NCI-H2196 (cell line): Measurements from ENCODE around the gene MRPS2.
"Not testable (repeated sequence)": the region's sequence is repeated elsewhere in the genome, so short reads cannot be mapped to it uniquely, and the experiment has no call there.

Experiments used
- DNase-seq: peaks from one replicate; lab custom pipeline; 2025; ENCODE audit not compliant: unreplicated experiment; lab: John Stamatoyannopoulos, UW

MRPS2 gene

DNA sequence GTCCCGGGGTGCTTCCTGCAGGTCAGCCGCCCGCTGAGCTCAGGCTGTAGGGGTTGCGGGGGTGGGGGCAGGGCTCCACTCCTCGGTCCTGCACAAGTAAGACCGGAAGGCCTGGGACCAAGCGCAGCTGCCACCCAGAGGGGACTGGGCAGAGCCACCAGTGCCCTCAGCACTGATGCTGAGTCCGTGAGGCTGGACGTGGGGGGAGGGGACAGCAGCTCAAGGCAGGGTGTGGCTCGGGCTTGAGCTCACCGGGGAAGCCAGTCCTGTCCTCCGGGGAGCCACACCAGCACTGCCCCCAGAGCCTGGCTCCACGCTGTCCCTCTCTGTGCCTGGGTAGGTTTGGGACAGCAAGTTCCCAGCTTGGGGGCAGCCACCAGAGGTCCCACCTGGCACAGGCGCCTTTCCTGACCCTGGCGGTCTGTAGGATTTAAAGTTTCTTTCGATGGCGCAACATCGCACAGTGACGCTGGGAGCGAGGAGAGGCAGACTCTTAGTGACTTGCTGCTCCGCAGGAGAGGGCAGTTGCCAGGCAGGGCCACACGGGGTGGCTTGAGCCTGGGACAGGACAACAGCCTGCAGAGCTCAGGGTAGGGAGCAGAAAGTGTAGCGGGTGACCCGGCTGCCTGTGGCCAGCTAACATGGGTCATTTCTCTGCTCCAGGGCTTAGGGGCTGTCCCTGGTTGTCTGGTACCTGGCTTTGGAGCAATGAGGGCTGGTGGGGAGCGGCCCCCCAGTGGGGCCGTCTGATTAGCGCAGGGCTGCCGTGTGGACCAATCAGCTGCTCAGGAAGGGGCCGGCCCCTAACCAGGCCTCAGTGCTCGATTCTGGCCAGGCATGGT, 26.5 kb downstream of the MRPS2 start:
- DNase-seq = no peak

DNA sequence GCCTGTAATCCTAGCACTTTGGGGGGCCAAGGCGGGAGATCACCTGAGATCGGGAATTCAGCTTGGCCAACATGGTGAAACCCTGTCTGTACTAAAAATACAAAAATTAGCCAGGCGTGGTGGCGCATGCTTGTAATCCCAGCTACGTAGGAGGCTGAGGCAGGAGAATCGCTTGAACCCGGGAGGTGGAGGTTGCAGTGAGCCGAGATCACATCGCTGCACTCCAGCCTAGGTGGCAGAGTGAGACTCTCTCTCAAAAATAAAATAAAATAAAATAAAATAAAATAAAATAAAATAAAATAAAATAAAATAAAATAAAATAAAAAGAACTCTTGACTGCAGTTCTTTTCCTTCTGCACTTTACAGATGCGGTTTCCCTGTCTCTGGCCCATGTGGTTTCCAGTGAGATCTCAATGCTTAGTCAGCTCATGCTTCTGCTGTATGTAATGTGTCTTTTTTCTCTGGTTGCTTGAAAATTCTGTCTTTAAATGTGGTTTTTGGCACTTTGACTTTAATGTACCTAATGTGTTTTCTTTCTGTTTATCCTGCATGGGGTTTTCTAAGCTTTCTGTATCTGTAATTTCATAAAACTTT, 28.5 kb downstream of the MRPS2 start:
- DNase-seq = not testable (repeated sequence)

DNA sequence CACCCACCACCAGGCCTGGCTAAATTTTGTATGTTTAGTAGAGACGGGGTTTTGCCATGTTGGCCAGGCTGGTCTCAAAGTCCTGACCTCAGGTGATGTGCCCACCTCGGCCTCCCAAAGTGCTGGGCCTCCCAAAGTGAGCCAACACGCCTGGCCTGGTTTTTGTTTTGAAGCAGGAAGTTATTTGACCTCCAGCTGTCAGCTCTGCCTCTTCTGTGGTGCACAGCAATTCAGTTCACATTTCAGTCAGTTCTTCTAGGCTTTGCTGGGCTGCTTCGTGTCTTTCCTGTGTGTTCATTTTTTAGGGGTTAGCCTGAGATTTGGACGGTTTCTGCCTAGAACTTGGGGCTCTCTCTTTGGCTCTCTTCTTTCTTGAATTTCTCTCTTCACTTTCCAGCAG, 29.7 kb downstream of the MRPS2 start:
- DNase-seq = no peak

DNA sequence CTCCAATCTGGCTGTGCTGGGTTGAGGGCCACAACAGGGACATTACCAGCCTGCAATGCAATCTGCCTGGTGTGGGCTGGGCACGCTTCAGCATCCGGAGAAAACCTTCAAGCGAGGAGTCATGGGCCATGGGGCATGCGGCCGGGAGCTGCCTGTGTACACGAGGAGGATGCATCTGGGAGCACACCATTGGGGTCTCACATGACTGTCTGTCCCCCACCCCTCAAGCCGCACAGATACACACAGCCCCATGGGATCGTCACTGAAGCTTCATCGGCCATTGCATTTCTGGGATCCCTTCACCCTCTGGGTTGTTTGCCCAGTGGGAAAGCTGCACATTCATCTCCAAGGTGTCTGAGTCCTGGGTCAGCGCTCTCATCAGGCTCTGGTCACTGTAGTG, 30.6 kb downstream of the MRPS2 start:
- DNase-seq = no peak

DNA sequence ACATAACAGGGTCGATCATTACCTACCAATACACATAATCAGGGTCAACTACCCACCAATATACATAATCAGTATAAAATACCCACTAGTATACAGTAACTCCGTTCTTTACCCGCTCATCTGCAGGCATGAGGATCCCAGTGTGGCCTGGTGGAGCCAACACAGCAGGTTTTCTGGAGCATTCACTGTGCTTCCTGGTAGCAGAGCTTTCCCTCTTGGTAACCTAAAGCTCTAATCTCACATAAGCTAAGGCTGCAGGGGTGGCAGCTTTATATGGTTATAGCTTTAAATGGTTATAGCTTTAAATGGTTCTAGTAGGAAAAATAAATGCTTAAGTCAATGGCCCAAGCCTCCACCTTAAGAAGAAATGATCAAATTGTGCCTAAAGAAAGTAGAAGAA, 32.6 kb downstream of the MRPS2 start:
- no peak for DNase-seq

DNA sequence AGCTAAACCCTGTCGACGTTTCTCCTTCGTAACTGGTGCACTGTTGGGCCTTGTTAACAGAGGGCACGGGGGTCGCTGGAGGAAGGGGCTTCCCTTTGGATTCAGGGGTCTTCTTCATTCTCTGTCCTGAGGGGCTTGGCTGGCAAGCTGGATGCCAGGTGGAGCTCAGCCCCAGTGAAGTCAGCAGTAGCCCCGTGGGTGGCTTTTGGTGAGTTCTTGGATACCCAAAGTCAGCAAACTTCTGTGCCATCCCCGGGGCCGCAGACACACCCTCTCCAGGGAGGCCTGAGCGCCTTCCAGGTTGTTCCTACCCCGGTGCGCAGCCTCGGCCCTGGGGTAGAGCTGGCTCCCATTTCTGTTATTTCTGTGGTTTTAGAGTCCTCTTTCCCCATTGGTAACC, 33.2 kb downstream of the MRPS2 start:
- no peak for DNase-seq

DNA sequence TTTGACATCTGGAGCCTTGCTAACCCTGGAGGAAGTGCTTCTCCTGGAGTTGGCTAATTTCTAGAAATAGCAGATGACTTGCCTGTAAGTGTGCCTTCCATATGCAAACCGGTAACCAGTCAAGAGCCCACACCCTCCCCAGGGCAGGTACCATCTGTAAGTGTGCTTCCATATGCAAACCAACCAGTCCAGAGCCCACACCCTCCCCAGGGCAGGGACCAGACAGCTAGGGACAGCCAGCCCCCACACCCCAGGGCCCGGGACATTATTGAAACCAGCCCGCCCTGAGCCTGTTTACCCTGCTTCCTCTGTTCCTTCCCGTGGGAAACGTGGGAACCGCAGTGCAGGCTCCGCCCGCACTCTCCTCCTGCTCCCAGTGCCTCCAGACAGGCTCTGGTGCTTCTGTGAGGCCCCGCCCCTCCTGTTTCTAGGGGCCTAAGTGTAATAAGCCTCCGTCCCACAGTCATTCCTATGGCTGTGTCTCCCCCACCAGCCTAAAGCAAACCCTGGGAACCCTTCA, 33.8 kb downstream of the MRPS2 start:
- not testable (repeated sequence) for DNase-seq

DNA sequence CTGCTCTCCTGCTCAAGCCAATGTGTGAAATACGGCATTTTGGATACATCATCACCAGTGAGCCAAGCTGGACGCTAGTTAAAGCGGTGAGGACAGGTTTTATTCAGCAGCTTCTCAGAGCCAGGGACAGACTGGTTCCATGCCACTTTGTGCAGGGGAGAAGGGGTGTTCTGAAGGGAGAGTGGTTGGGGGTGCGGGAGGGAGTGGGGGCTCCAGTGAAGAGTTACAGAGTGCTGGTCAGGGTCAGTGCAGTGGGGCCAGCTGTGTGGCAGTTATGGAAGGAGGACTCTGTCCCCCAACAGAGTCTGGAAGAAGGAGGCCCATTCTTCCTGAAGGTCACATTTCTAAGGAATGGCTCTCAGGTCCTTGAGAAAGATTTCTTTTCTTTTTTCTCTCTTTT, 34.3 kb downstream of the MRPS2 start:
- DNase-seq = not testable (repeated sequence)

DNA sequence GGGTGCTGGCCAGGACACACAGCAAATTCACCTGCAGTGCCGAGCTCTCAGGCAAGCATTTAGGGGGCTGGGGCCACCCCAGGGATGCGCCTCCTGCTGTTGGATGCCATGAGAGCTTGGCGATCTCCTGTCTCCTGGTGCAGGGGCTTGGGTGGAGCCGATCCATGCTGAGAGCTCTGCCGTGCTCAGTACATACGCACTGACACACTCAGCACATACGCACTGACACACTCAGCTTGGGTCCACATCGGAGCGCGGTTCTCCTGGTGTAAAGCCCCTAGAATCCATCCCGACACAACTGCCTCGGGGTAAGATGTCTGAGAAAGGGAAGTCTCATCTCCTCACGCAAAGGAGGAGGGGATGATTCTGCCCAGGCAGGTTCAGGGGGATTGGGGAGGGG, 35.1 kb downstream of the MRPS2 start:
- not testable (repeated sequence) for DNase-seq

DNA sequence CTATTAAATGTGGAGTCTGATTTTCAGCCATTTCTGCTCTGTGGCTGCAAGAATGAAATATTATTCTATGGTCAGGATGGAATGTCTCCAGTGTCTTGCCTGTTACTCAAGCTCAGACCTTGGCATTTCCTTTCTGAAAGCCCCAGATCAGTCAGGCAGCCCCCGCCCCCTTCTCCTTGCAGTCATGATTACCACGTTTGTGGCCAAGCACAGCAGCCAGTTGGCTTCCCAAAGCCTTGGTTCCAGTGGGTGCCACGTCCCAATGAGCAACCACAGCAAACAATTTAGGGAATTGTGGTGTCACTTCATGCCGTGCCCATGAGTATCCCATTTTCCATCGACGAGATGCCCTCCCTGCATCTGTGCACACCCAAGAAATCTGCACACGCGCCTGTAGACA, 35.7 kb downstream of the MRPS2 start:
- no peak for DNase-seq

DNA sequence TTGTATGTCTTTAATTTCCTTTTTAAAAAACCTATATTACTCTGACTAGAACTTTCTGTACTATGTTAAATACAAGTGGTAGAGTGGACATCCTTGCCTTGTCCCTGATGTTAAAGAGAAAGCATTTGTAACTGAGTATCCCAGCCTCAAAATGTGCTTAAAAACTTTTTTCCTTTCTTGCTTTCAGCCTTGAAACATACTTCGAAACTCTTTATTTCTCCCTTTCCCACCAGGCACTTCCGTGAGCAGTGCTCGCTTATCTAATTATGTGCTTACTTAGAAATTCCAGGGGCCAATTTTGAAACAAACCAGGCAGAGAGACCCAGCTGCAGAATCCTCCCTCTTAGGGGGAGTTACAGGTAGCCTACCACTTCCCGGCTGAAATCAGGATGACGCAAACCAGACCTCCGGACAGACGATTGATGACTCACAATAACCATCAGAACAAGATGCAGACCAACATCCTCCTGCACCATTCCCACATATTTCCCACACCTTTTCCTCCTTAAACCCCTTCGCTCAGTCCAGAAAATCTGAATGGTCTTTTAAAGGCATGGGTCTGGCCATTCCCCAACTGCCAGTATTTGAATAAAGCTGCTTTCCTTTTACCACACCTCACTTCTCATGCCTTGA, 42.9 kb downstream of the MRPS2 start:
- not testable (repeated sequence) for DNase-seq

DNA sequence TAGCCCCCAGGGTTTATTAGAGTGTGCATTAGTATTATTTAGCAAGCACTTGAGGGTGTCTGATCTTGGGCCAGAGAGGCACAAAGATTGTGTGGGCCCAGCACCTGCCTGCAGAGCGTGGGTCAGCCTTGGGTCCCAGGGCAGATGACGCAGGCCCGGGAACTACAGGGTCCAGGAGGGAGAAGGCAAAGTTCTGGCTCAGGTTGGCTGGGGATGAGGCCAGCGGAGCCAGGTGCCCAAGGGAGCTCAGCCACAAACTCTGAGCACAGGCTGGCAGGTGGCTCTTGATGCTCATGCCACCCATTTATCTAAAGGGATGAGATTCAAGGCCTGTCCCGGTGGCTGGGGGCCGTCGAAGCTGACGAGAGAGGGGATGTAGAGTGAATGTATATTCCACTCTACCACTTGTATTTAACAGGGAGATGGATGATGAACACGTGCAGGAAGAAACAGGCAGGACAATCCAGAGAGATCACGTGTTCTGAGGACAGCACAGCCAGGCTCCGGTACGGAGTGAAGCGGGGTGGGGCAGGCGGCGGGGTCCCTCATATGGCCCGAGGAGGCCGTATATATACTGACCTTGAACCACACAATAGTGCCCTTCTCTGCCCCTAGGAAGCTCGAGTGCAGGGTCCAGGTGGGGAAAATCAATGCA, 44.6 kb downstream of the MRPS2 start:
- no peak for DNase-seq

DNA sequence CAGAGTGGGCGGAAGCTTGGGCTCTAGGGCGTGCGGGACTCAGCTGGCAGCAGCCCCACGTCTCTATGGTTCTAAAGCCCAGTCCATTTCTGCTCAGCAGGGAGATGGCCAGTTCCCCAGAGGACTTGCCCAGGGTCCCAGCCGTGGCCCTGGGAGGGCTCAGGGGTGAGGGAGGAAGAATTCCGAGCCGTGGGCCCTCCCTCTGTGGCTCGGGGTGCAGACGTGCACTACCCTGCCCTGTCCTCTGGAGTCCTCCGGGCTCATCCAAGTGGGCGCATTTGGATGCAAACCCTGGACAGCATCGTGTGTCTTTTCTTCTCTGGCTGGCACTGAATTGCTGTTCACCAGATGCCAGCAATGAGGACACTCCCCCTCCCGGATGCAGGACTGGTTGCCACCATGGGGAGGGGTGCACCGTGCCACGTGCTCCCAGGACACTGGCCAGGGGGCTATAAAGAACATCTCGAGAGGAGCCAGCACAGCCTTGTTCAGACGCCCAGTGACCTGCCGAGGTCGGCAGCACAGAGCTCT, 45.2 kb downstream of the MRPS2 start, which contains the start of gene OBP2A:
OBP2A (plus strand) TSS at position 481 of the 531 bp plus-strand sequence. CDS start 55 bp downstream, outside the sequence.
- DNase-seq = not testable (repeated sequence)

DNA sequence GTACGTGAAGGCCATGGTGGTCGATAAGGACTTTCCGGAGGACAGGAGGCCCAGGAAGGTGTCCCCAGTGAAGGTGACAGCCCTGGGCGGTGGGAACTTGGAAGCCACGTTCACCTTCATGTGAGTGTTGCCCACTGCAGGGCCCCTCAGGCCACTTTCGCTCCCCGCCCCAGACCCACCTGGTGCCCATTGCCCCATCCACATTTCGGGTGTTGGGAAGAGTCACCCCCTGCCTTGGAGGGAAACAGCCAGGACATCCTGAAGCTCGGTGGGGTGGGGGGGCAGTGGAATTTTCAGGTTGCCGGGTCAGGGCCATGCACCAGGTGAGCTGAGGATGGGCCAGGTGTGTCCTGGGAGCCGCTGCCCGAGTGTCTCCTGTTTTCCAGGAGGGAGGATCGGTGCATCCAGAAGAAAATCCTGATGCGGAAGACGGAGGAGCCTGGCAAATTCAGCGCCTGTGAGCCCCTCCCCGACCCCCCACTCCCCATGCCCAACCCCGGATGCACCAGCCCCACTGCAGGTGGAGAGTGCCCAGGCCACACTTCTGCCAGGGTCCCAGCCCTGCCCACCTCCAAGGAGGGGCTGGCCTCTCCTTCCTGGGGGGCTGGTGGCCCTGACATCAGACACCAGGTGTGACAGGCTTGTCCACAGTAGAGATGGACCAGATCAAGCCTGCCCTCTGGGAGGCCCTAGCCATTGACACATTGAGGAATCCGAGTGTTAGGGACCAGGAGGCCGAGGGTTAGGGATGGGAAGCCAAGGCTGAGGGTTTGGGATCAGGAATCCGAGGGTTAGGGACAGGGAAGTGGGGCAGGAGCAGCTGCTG, 46.5 kb downstream of the MRPS2 start:
- not testable (repeated sequence) for DNase-seq

DNA sequence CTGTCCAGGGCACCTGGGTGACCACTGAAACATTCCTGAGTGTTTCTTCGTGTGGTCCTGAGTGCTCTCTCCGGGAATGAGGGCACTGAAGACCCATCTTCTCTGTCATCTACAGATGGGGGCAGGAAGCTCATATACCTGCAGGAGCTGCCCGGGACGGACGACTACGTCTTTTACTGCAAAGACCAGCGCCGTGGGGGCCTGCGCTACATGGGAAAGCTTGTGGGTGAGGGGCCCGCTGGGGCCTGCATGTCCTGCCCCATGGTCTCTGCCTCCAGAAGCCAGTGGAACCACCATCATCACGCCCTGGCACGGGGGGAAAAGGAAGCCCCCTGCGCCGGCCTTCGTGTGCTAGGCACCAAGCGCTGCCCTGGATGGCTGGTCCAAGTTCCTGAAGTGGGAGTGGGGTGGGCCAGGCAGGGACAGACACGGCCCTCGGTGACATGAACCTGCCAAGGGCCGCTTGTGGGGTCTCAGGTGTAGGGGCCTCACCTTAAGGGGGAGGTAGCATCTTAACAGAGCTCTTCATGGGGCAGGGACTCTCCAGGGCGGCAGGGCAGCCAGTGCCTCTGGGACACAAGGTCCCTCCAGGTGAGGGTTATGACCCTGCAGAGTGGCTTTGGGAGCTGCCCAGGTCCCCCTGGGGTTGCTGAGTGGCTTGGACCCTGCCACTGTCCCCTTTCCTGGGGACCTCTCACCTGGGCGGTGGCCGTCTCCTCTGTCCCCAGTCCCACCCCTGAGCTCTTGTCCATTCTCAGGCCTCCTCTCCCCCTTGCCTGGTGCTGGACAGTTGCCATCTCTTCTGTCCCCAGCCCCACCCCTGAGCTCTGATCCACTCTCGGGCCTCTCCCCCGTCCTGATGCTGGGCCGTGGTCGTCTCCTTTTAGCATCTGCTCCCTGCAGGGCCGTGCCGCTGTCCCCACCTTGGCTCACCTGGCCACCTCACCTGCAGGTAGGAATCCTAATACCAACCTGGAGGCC, 47.6 kb downstream of the MRPS2 start:
- DNase-seq = no peak

DNA sequence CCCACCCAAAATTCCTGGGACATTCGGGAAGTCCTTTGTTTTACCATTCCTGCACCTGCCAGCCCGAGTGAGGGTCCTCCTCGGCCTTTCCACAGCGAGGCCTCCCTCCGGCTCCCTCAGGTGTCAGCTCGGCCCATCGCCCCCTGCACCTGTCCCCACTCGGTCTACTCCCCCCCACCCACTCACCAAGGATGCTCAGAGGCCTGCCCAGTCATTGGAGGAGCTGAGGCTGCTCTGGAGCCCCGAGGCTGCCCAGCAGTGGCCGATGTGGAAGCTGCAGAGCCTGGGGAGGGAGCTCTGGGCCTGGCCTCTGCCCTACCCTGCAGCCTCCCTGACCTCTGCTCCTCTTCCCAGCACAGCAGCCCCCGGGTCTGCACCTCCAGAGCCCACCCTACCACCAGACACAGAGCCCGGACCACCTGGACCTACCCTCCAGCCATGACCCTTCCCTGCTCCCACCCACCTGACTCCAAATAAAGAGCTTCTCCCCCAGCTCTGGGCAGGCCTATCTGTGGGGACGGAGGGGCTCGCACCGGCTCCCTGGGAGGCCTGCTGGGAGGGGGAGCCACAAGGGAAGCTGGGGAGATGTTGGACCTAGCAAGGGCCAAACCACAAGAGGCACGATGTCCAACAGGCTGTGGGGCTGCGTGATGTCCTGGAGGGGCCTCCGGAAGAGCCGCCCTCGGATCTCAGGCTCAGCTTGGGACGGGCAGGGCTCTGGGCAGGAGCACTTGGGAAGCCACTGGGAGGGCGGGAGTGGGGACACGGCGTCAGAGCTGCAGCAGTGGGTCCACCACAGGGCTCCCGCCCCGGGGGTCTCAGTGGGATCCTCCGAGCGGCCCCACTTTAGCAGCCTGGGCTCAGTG, 49.2 kb downstream of the MRPS2 start:
- DNase-seq = not testable (repeated sequence)

DNA sequence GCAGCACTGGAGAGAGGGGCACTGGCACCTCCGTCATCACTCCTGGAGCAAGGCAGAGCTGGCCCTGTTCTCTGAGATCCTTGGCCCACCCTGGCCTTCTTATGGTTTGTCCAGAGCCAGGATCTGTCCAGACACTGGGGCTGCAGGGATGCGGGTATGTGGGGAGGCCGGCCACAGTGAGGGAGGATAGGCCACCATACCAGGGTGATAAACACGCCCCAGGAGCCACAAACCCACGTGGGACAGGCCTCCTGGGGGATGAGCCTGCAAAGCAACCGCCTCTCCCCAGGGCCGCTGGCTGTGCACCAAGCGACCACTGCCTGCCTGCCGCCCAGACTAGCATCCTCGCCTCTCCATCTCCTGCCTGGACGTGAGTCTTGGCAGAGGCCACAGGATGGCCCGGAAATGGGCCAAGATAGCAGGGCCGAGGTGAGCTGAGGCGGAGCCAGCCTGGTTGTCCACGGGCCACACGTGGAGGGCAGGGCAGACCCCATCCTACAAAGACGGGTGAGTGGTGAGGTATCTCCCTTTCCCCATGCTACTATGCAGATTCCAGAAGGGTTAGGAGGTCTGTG, 49.9 kb downstream of the MRPS2 start:
- DNase-seq = no peak

DNA sequence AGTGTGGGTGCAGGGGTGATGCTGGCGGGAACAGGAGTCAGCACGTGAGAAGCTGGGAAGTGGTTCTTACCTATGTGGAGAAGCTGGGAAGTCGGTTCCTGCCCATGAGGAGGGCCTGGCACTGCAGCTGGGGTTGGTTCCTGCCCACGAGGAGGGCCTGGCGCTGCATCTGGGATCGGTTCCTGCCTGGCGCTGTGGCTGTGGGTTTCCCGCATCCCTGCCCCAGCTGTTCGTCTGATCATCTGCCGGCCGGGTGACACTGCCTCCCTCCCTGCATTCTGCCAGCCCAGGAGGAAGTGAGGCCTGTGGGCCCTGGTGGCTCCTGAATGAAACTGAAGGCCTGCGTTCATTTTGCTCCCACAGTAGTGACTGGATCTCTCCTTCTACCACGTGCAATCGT, 50.5 kb downstream of the MRPS2 start:
- DNase-seq = no peak
